Measurements from ENCODE around the gene DSN1.

Gene DSN1

GRCh38 chr20:36796117-36796516 lies 22.6 kb upstream of the DSN1 start:
- no peak for DNase-seq

DNA sequence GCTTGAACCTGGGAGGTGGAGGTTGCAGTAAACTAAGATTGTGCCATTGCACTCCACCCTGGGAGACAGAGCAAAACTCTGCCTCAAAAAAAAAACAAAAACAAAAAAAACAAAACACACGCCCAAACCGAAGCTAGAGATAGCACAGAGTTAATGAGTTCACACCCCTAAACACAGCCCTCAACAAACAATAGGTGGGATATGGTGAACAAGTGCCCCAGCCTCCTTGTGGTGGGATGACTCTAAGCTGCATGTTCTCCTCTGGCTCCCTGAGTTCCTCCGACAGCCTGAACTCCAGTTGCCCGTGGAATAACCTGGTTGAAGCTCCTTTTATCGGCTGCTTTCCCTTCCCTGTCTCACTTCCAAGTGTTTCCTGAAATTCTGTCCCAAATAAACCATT lies 22.1 kb upstream of the DSN1 start:
- no peak for DNase-seq

DNA sequence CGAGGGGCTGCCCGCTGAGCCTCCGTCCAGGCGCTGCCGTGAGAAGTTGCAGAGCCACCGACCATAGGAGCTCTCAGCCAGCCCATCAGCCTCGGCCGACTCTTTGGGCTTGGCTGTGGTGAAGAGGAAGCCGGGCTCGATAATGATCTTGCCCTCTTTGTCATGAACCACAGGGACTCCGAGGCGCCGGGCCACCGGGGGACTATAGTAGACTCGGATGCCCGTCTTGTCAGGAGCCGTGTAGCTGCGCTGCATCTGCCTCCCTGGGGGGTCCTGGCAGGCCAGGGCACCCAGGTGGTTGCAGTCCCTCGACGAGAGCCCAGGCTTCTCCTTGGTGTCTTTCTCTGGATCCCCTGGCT lies 20.5 kb upstream of the DSN1 start:
- DNase-seq: no peak

DNA sequence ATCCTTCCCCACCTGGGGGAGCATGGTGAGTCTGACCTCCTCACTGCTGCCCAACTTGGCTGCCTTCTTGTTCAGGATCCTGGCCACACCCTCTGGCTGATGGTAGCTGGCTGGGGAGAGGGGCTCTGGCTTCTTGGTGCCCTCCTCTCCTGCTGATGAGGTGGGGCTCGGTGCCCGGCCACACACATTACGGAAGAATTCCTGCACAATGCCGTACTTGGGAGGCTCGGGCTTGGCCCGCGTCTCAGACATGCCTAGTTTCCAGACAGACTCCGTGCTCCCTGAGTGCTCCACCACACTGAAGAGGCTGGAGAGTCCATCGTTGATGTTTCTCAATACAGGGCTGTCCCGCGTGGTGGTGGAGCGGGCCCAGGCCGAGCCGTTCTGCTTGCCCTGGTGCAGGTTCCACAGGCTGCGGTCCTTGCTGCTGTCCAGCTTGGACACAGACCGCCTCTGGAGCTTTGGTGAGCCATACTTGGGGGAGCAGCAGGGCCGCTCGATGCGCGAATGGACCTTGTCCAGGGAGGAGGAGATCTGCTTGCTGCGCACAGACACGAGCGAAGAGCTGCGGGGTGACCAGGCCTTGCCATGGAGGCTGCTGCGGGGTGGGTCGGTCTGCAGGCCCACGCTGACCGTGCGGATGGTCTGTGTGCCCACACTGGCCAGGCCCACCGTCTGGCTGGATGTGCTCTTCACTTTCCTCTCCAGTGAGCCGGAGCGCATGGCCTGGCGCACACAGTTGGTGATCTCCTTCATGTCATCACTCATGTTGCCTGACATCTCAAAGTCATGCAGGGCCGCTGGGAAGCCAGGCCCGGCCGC lies 19.9 kb upstream of the DSN1 start:
- DNase-seq: no peak

DNA sequence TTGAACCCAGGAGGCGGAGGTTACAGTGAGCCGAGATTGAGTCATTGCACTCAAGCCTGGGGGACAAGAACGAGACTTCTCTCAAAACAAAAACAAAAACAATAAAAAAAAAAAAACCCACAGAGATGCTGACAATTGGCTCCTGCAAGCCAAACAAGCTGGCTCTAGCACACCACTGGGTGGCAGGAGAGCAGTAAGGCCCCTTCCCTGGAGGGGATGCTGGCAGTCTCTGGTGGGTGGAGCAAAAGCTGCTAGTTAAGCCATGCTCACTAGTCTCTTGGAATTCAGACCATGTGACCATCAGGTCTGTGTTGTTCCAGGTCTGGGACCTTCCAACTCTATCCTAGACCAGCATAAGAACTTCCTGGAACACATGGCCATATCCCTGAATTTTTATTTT lies 18.9 kb upstream of the DSN1 start:
- peak in 32 of 58 donors; percentile 1 to 41 (median 15) for DNase-seq

DNA sequence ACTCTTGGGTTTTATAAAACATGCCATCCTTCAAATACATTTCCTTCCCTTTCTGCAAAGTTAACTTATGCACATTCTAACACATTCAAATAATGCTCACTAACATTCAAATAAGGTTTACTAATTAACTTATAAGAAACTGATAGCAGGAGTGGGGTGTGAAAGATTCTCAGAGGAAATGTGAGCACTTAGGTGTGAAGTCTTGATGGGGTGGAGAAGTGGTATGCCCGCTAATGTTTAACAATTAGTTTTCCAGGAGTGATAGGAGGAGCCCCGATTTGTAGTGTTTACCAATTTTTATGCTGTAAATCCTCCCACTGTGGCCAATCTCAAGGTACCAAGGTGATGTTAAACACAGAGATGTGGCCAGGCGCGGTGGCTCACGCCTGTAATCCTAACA lies 18.3 kb upstream of the DSN1 start:
- no peak for DNase-seq

DNA sequence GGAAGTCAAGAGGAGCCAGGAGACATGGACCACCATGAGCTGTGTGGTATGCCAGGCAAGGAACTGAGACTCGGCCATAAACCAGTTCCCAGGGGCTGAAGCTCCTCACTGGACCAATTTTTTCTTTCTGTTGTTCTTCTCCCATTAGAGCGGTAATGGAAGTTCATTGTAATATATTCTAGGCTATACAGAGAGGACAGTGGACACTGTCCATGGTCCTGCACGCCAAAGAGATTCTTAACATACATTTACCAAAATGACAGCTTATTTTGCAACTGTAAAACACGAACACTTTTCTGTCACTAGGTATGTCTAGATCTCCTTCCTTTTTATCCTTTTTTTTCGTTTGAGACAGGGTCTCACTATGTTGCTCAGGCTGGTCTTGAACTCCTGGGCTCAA lies 13.1 kb upstream of the DSN1 start:
- no peak for DNase-seq

- no peak for DNase-seq
Measured at GRCh38 chr20:36786246-36786645, 12.7 kb upstream of the DSN1 start.

DNA sequence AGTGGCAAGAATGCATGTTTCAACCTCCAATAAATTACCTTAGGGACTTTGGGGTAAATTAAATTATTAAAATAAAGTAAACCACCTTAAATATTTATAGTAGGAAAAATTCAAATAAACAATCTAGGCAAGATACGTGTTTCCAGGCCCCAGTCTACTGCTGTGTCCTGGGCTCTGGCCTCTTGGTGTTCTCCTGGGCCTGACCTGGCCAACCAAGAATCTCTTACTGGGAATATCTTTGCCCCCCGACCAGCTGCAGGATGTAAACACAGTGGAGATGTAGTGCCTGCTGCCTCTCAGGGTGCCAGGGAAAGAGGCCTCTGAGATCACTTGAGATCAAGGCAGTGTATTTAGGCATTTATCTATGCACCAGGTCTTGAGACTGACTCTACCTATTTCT lies 11.7 kb upstream of the DSN1 start:
- no peak for DNase-seq

DNA sequence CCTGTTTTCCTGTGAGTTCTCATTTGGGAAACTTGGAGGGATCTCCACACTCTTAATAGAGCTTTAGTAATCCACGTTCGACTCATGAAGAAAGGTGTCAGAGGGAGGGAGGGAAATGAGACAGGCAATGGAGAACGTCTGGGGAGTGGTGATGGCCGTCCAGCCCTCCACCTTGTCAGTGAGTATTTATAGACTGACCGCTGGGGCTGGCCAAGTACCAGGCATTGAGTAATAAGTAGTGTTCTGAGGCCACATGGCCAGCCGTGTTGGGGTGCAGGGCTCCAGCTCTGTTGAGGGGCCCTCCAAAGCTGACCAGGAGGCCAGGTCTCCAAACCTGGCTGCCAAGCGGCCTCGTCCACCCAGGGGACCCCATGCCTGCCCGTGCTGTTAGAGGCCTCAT lies 11.3 kb upstream of the DSN1 start:
- no peak for DNase-seq

DNA sequence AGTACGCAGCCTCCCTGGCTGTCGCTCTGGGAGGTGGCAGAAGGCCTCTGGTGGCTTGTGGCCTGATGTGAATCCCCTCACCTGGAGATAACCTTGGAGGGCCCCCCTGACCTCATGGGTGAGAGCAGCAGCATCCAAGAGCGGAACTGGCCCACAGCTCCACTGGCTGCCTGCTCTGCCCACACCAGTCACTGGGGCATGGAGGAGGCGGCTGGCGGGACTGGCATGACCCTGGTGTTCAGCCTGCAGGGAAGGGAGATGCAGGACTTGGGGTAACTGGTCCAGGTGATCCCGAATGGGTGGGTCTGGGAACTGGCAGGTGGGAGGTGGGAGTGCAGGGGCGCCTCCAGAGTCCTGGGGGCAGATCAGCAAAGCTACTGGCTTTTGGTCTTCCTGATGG lies 10.6 kb upstream of the DSN1 start:
- DNase-seq: no peak

- no peak for DNase-seq
Measured at GRCh38 chr20:36779656-36780025, 6.1 kb upstream of the DSN1 start.

DNA sequence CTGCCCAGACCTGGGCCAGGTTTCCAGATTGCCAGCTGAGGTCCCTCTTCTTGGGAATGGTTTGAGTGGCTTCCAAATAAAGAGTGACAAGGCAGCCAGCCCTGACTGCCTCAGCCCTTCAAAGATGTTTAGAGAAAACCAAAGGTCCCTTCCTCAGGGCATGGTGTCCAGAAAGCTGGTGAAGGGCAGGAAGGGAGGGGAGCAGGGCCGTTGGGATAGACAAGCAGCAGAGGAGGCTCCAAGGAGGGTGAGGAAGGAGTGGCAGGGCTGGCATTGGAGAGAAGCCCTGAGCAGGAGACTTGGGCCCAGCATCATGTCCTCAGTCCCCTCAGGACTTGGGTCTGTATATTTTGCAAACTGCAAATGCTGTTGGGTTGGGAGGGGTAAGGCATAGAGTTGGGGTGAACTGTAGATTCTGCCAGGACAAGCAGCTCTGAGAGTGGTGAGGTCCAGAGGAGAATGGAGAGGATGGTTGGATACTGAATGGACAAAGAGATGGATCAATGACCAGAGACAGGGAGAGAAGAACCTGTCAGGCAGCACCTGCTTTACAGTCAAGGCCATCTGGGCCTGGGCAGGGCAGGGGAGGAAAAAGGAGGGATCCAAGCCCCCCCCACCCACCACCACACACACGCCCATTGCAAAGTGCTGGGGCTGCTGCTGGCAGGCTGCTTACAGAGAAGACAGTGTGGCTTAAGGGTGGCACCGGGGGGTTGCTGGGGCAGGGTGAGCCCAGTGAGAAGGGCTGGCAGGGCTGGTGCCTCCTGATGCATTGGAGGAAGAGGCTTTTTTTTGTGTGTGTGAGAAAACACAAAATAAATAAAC lies 5.5 kb upstream of the DSN1 start:
- no peak for DNase-seq

GRCh38 chr20:36777576-36777975 lies 4.0 kb upstream of the DSN1 start:
- no peak for DNase-seq

- DNase-seq: no peak
Measured at GRCh38 chr20:36777167-36777566, 3.6 kb upstream of the DSN1 start.

- no peak for DNase-seq
Measured at GRCh38 chr20:36775826-36776225, 2.3 kb upstream of the DSN1 start.

DNA sequence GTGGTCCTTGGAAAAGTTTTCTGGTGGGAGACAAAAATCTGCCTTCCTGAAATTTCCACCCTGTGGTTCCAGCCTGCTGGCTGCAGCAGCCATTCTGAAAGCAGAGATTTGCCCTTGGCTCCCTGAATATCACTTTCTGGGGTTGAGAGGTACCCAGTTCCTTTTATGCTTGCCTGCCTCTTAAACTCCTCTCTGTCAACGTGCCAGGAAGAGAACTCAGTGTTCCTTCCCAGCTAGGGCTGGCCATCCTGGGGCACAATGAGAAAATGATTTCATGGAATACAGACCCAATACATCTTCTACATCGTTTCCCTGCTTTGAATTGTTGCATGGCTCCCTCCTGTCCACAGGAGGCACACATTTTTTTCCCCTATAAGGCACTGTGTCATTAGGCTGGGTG lies 1.6 kb upstream of the DSN1 start:
- peak in 1 of 58 donors; percentile 18 for DNase-seq

- DNase-seq: no peak
Measured at GRCh38 chr20:36773107-36773596, 411 bp downstream of the DSN1 start.

GRCh38 chr20:36770680-36771079 lies 2.9 kb downstream of the DSN1 start:
- DNase-seq: no peak

- no peak for DNase-seq
Measured at GRCh38 chr20:36768768-36769430, 4.7 kb downstream of the DSN1 start.

GRCh38 chr20:36761125-36761524 lies 12.4 kb downstream of the DSN1 start:
- no peak for DNase-seq

GRCh38 chr20:36760647-36761046 lies 12.9 kb downstream of the DSN1 start:
- DNase-seq: no peak

All from anterior cingulate cortex (tissue), 58 donors.